MG63 (cell line): Measurements from ENCODE around the gene GASK1B. TPM values are rescaled to one million over a fixed set of nuclear protein-coding genes. Genes with fewer than 3 reads are reported as not detected.

Experiments used
- DNase-seq: peaks from one replicate; pipeline ENCODE4 v3.0.0-alpha.2; 2020
- H3K27me3 ChIP-seq: fragments of 250-450 bp; sonication (Bioruptor Pico); 2 replicates; pipeline ENCODE4 v1.5.1; 2020; ENCODE audit warnings: mild to moderate bottlenecking, moderate library complexity
- H3K36me3 ChIP-seq: fragments of 250-450 bp; sonication (Bioruptor Pico); 2 replicates; pipeline ENCODE4 v1.5.1; 2020; ENCODE audit warnings: mild to moderate bottlenecking, moderate library complexity
- H3K4me3 ChIP-seq: fragments of 250-450 bp; sonication (Bioruptor Pico); 2 replicates; pipeline ENCODE4 v1.5.1; 2020; ENCODE audit warnings: mild to moderate bottlenecking, moderate library complexity
- H3K9me3 ChIP-seq: fragments of 250-450 bp; sonication (Bioruptor Pico); 2 replicates; pipeline ENCODE4 v1.5.1; 2020; ENCODE audit warnings: mild to moderate bottlenecking, moderate library complexity
- total RNA-seq: library from RNA; depleted of rRNA; stranded (reverse); fragments of >200 nt; shearing (Covaris generic); gene quantifications from 2 replicates; pipeline ENCODE4 v1.2.3, GENCODE V29; 2014; ENCODE audit warnings: low replicate concordance

Gene GASK1B
- total RNA-seq, 1 experiment from 2014 or later = 2.0 TPM

- Histone ChIP-seq H3K9me3 (no peaks in the 10 kb centered on the region), H3K4me3 (no peak overlapping the region), H3K27me3 (peaks cover 27% of the 10 kb centered on the region), H3K36me3 (no peaks in the 10 kb centered on the region)
- DNase-seq = no peak
These were observed 20.4 kb upstream of the GASK1B start for GRCh38 chr4:158193171-158193749.

GRCh38 chr4:158192439-158193158, 19.8 kb upstream of the GASK1B start:
- H3K27me3 ChIP-seq = peaks cover 21% of the 10 kb centered on the region
- no peak for DNase-seq
- H3K36me3 ChIP-seq = no peaks in the 10 kb centered on the region
- no peak overlapping the region for H3K4me3 ChIP-seq
- H3K9me3 ChIP-seq = no peaks in the 10 kb centered on the region

DNA sequence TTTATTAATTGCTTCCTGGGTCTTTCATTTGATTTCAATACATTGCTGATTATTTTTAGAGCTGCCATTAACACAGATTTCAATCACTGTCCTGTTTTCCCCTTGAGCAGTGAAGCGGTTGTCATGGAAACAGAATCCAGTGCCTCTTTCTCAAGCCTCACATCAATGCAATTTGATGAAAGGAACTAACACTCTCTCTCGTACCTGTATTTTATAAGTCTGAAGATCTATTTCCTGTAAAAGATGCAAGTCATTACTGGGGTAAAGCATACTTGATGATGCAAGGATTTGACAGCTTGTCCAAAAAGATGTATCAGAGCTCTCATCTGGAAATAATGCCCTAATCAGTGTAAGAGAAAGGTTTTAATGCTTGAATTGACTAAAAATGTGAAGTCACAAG, 17.9 kb upstream of the GASK1B start:
- Histone ChIP-seq H3K9me3 (no peaks in the 10 kb centered on the region), H3K27me3 (peaks cover 8% of the 10 kb centered on the region), H3K4me3 (no peak overlapping the region), H3K36me3 (no peaks in the 10 kb centered on the region)
- DNase-seq = no peak

- H3K4me3 ChIP-seq = no peak overlapping the region
- H3K9me3 ChIP-seq = no peaks in the 10 kb centered on the region
- no peak for DNase-seq
- no peaks in the 10 kb centered on the region for H3K36me3 ChIP-seq
- peaks cover 3% of the 10 kb centered on the region for H3K27me3 ChIP-seq
These were observed 16.6 kb upstream of the GASK1B start for GRCh38 chr4:158189422-158189821.

- Histone ChIP-seq H3K4me3 (no peak overlapping the region), H3K27me3 (no peaks in the 10 kb centered on the region), H3K36me3 (no peaks in the 10 kb centered on the region), H3K9me3 (no peaks in the 10 kb centered on the region)
- DNase-seq = no peak
These were observed 14.0 kb upstream of the GASK1B start for GRCh38 chr4:158186815-158187214.

DNA sequence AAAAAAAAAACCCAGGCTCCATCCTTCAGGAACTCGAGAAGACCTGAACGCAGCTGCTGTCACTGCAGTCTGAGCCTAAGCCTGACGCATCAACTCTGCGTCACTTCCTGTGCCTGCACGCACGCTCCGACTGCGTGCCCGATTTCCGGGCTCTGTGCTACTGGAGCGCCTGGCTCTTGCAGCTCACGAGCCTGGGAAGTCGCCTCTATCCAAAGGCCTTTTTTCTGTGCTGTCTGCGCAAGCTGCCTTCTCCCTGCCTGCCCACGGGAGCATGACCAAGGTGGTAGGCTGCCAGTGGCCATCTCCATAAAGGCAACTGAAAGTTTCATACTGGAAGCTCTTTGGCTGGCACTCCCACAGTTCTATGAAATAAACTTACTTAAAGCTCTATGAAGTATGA, 9.9 kb upstream of the GASK1B start:
- H3K4me3 ChIP-seq = no peak overlapping the region
- H3K27me3 ChIP-seq = peaks cover 5% of the 10 kb centered on the region
- H3K36me3 ChIP-seq = no peaks in the 10 kb centered on the region
- no peak for DNase-seq
- H3K9me3 ChIP-seq = no peaks in the 10 kb centered on the region

DNA sequence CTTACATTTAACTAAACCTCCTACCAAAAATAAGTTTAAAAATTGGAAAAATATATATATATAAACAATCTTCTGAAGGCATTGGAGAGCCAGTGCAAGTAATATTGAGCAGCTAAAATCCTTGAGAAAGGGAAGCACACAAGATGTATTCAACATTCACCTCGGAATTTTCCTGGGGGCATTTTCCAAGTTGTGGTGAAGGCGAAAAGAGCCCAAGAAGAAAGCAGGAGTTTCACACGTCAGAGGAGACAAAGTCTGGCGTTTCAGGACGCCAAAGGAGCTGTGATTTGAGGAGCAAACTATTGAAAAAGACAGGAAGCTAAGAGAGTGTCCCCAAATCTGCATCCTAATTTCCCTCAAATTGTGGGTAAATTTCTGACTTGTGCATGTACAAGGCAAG, 9.1 kb upstream of the GASK1B start:
- peaks cover 5% of the 10 kb centered on the region for H3K27me3 ChIP-seq
- no peaks in the 10 kb centered on the region for H3K36me3 ChIP-seq
- H3K4me3 ChIP-seq = no peak overlapping the region
- no peak for DNase-seq
- no peaks in the 10 kb centered on the region for H3K9me3 ChIP-seq

- H3K27me3 ChIP-seq = peaks cover 5% of the 10 kb centered on the region
- no peak overlapping the region for H3K4me3 ChIP-seq
- DNase-seq = no peak
- H3K36me3 ChIP-seq = no peaks in the 10 kb centered on the region
- H3K9me3 ChIP-seq = no peaks in the 10 kb centered on the region
These were observed 6.6 kb upstream of the GASK1B start for GRCh38 chr4:158179465-158179864.

DNA sequence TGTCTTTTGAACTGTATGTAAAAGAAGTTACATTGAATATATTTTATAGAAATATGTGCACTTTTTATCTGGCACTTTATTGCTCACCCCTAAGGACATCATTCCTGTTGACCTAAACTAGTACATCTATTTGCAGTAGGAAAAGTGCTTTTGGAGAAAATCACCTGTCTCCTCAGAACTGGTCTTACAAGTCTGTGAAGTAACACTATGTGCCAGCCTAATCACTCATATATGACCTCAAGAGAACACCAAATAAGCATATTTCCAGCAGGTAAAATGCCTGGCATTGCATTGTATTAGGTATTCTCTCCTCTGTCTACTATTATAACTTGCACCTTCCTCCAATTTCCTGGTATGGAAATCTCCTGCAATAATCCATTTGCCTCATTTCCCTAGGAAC, 4.0 kb upstream of the GASK1B start:
- no peak for DNase-seq
- H3K9me3 ChIP-seq = no peaks in the 10 kb centered on the region
- no peaks in the 10 kb centered on the region for H3K36me3 ChIP-seq
- H3K27me3 ChIP-seq = peaks cover 5% of the 10 kb centered on the region
- no peak overlapping the region for H3K4me3 ChIP-seq

DNA sequence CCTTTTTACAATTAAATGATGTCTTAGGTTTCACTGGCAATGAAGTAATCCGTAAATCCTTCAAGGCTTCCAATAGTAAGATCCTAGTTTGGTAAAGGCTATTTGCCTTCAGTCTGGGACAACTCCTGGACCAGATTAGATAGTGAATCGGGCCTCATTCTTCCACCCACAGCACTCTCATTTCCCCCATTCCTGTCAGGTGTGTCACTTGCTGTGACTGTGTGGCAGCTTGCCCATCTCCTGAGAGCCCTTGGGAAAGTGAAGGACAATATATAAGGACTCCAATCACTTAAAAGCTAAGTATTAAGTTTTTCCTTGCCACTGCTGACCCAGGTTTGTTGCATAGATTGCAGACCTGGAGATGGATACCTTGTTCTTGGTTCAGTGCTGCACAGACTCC, 3.3 kb upstream of the GASK1B start:
- Histone ChIP-seq H3K27me3 (peaks cover 5% of the 10 kb centered on the region), H3K36me3 (no peaks in the 10 kb centered on the region), H3K4me3 (no peak overlapping the region), H3K9me3 (no peaks in the 10 kb centered on the region)
- peak; percentile 44 for DNase-seq

GRCh38 chr4:158170691-158171561, 1.9 kb downstream of the GASK1B start:
- no peaks in the 10 kb centered on the region for H3K36me3 ChIP-seq
- DNase-seq = no peak
- no peaks in the 10 kb centered on the region for H3K27me3 ChIP-seq
- H3K9me3 ChIP-seq = no peaks in the 10 kb centered on the region
- no peak overlapping the region for H3K4me3 ChIP-seq

GRCh38 chr4:158169931-158170690, 2.7 kb downstream of the GASK1B start:
- H3K9me3 ChIP-seq = no peaks in the 10 kb centered on the region
- no peaks in the 10 kb centered on the region for H3K36me3 ChIP-seq
- no peak for DNase-seq
- H3K4me3 ChIP-seq = no peak overlapping the region
- no peaks in the 10 kb centered on the region for H3K27me3 ChIP-seq

- Histone ChIP-seq H3K4me3 (no peak overlapping the region), H3K36me3 (no peaks in the 10 kb centered on the region)
- DNase-seq = peak; percentile 73
These were observed 3.3 kb downstream of the GASK1B start for GRCh38 chr4:158169506-158169905.

GRCh38 chr4:158168606-158169005, 4.2 kb downstream of the GASK1B start:
- Histone ChIP-seq H3K9me3 (no peaks in the 10 kb centered on the region), H3K27me3 (no peaks in the 10 kb centered on the region), H3K4me3 (no peak overlapping the region), H3K36me3 (no peaks in the 10 kb centered on the region)
- no peak for DNase-seq

More at GRCh38 chr4:158169506-158169905, 3.3 kb downstream of the GASK1B start:
- no peaks in the 10 kb centered on the region for H3K9me3 ChIP-seq
- H3K27me3 ChIP-seq = no peaks in the 10 kb centered on the region

DNA sequence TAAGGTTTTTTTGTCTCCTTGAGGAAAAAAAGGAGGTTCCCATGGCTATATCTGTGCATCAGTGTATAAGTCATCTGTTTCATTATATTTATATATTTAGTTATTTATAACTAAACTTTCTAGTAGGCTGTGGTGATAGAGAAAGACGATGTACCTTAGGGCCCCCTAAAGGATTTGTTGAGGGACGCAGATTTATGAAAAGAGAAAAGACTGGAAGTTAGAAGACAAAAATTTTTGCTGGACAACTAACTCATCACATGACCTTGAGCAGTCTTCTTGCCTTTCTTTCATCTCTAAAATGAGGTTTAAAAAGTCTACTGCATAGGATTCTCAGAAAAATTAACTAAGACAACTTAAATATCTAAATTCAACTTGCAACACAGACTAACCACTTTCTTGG, 6.1 kb downstream of the GASK1B start:
- Histone ChIP-seq H3K27me3 (no peaks in the 10 kb centered on the region), H3K9me3 (no peaks in the 10 kb centered on the region), H3K4me3 (no peak overlapping the region), H3K36me3 (no peaks in the 10 kb centered on the region)
- DNase-seq = no peak

- DNase-seq = no peak
- H3K9me3 ChIP-seq = no peaks in the 10 kb centered on the region
- no peaks in the 10 kb centered on the region for H3K27me3 ChIP-seq
- H3K36me3 ChIP-seq = no peaks in the 10 kb centered on the region
- no peak overlapping the region for H3K4me3 ChIP-seq
These were observed 8.0 kb downstream of the GASK1B start for GRCh38 chr4:158164768-158165213.
